Measurements from ENCODE around the gene DHRS7C.

DHRS7C gene

DNA sequence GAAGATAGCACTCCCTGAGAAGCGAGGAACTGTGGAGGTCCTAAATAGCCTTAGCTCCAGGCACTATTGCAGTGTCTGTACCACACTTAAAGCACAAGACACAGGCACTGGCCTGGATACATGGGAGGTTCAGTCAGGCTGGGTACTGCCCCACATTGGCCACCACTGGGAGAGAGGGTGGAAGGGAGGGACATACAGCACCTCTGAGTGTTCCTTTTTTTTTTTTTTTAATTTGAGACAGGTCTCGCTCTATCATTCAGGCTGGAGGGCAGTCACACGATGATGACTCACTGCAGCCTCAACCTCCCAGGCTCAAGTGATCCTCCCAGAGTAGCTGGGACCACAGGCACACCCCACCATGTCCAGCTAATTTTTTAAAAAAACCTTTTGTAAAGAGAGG, 29.1 kb upstream of the DHRS7C start:
- H3K9ac ChIP-seq (ENCODE audit: low read length) = no peak overlapping the region
- H3K4me1 ChIP-seq (ENCODE audit: control insufficient read depth, insufficient read depth, low read length) = no peaks in the 10 kb centered on the region
- H3K36me3 ChIP-seq (ENCODE audit: control insufficient read depth, insufficient read depth, low read length) = no peaks in the 10 kb centered on the region
- H3K27me3 ChIP-seq (ENCODE audit: control insufficient read depth, insufficient read depth, low read length) = no peaks in the 10 kb centered on the region
- no peak overlapping the region for H3K4me3 ChIP-seq (ENCODE audit: low read length)
- no peaks in the 10 kb centered on the region for H3K9me3 ChIP-seq (ENCODE audit: control insufficient read depth, low read length)

DNA sequence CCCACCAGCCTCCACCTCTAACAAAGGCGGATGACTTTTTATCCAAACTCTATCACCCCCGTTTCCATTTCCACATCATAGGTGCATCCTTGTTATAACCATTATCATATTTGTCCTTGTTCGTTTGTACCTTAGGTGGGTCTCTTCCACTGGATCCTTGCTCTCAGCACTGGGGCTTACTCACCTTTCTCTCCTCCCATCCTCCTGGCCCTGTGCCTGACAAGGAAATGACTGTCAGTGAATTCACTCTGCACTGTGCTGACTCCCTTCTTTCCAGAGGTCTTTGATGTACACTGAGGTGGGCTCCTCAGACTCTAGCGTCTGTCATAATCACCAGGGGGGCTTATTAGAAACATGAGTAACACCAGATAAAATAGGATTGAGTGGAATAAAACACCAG, 27.4 kb upstream of the DHRS7C start:
- Histone ChIP-seq H3K4me1 (ENCODE audit: control insufficient read depth, insufficient read depth, low read length) (no peaks in the 10 kb centered on the region), H3K9ac (ENCODE audit: low read length) (no peak overlapping the region), H3K36me3 (ENCODE audit: control insufficient read depth, insufficient read depth, low read length) (no peaks in the 10 kb centered on the region), H3K27me3 (ENCODE audit: control insufficient read depth, insufficient read depth, low read length) (no peaks in the 10 kb centered on the region), H3K9me3 (ENCODE audit: control insufficient read depth, low read length) (no peaks in the 10 kb centered on the region), H3K4me3 (ENCODE audit: low read length) (no peak overlapping the region)

DNA sequence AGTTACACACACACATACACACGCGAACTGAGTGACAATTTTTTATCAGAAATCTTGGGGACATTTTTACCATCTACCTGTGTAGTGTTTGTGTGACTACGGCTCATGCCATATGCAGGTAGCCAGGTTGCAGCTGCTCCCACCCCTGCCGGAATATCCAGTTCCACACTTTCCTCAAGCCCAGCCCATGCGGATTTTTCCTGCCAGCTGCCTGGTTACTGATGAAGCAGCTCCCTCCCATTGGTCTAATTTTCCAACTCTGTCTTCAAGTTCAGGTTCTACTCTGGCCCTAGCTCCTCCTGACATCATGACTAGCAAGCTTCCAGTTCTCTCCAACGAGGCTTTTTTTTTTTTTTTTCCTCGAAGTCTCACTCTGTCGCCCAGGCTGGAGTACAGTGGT, 25.7 kb upstream of the DHRS7C start:
- H3K36me3 ChIP-seq (ENCODE audit: control insufficient read depth, insufficient read depth, low read length) = no peaks in the 10 kb centered on the region
- H3K4me3 ChIP-seq (ENCODE audit: low read length) = no peak overlapping the region
- H3K9ac ChIP-seq (ENCODE audit: low read length) = no peak overlapping the region
- no peaks in the 10 kb centered on the region for H3K9me3 ChIP-seq (ENCODE audit: control insufficient read depth, low read length)
- H3K27me3 ChIP-seq (ENCODE audit: control insufficient read depth, insufficient read depth, low read length) = no peaks in the 10 kb centered on the region
- H3K4me1 ChIP-seq (ENCODE audit: control insufficient read depth, insufficient read depth, low read length) = no peaks in the 10 kb centered on the region

DNA sequence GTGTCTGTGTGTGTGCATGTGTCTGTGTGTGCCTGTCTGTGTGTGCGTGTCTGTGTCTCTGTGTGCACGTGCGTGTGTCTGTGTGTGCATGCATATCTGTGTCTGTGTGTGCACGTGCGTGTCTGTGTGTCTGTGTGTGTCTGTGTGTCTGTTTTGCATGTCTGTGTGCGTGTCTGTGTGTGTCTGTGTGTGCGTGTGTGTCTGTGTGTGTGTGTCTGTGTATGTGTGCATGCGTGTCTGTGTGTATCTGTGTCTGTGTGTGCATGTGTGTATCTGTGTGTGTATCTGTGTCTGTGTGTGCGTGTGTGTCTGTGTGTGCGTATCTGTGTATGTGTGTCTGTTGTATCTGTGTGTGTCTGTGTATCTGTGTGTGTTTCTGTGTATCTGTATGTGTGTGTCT, 25.1 kb upstream of the DHRS7C start:
- no peaks in the 10 kb centered on the region for H3K36me3 ChIP-seq (ENCODE audit: control insufficient read depth, insufficient read depth, low read length)
- H3K9ac ChIP-seq (ENCODE audit: low read length) = no peak overlapping the region
- H3K9me3 ChIP-seq (ENCODE audit: control insufficient read depth, low read length) = no peaks in the 10 kb centered on the region
- no peaks in the 10 kb centered on the region for H3K27me3 ChIP-seq (ENCODE audit: control insufficient read depth, insufficient read depth, low read length)
- no peak overlapping the region for H3K4me3 ChIP-seq (ENCODE audit: low read length)
- no peaks in the 10 kb centered on the region for H3K4me1 ChIP-seq (ENCODE audit: control insufficient read depth, insufficient read depth, low read length)

DNA sequence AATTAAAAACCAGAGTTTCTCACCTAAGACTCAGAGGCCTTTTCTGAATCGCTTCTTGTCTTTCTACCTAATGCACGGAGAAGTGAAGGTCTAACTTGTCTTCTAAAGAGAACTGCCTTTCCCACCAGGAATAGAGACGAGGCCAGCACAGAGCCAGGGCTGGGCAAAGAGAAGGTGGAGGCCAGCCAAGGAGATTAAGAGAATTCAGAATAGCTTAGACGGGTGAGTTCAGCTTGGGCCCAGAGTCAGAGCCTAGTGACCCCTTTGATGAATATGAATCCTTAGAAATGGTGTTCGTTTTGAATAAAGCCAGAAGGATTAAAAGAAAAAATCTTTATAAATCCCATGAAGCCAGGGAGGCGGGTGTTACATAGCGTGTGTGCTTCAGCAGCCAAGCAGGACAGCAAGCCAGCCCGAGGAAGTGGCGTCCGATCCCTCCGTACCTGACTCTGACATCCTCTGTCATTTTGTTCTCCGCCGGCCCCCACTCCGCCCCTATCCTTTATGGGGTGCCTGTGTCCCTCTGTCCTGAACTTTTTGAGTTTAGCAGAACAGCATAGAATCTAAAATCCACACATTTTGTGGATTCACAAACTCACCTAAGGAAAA, 23.0 kb upstream of the DHRS7C start:
- no peak overlapping the region for H3K9ac ChIP-seq (ENCODE audit: low read length)
- no peak overlapping the region for H3K4me3 ChIP-seq (ENCODE audit: low read length)
- no peaks in the 10 kb centered on the region for H3K27me3 ChIP-seq (ENCODE audit: control insufficient read depth, insufficient read depth, low read length)
- no peaks in the 10 kb centered on the region for H3K4me1 ChIP-seq (ENCODE audit: control insufficient read depth, insufficient read depth, low read length)
- H3K9me3 ChIP-seq (ENCODE audit: control insufficient read depth, low read length) = no peaks in the 10 kb centered on the region
- no peaks in the 10 kb centered on the region for H3K36me3 ChIP-seq (ENCODE audit: control insufficient read depth, insufficient read depth, low read length)

DNA sequence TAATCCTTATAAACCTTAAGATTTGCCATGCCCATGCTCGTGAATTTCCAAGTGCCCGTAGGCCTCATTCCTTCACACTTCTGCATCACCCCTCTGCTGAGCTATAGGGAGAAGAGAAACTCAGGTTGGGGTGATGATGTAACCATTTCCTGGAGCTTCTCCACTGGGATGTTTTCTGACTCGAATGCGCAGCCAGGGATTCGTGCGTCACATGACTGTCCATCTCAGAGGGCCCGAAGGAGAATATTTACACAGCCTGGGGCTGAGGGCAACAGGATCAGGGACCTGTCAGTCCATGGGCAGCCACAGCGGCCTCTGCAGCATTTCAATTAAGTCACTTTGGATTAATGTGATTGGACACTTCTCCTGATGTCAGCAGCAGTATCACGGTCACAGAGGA, 21.8 kb upstream of the DHRS7C start:
- no peak overlapping the region for H3K9ac ChIP-seq (ENCODE audit: low read length)
- H3K27me3 ChIP-seq (ENCODE audit: control insufficient read depth, insufficient read depth, low read length) = no peaks in the 10 kb centered on the region
- no peaks in the 10 kb centered on the region for H3K36me3 ChIP-seq (ENCODE audit: control insufficient read depth, insufficient read depth, low read length)
- H3K4me3 ChIP-seq (ENCODE audit: low read length) = no peak overlapping the region
- H3K9me3 ChIP-seq (ENCODE audit: control insufficient read depth, low read length) = no peaks in the 10 kb centered on the region
- H3K4me1 ChIP-seq (ENCODE audit: control insufficient read depth, insufficient read depth, low read length) = no peaks in the 10 kb centered on the region

DNA sequence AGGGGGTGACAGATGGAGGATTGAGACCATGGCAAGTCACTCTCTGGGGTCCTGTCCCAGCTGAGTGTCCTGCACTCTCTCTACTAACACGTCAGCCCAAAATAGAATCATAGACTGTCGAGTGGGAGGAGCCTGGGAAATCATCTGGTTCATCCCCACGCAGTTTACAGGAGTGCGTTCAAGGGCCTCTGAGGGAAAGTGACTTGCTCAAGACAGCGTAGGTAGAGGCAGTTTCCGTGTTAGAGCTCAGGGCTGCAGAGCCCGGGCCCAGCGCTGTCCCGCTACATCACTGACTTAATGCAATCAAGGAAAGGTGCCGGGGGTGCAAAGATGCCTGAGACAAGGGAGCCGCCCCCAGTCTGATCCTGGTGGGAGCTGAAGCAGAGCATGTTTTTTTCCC, 20.1 kb upstream of the DHRS7C start:
- no peaks in the 10 kb centered on the region for H3K27me3 ChIP-seq (ENCODE audit: control insufficient read depth, insufficient read depth, low read length)
- H3K9ac ChIP-seq (ENCODE audit: low read length) = no peak overlapping the region
- no peaks in the 10 kb centered on the region for H3K9me3 ChIP-seq (ENCODE audit: control insufficient read depth, low read length)
- H3K4me3 ChIP-seq (ENCODE audit: low read length) = no peak overlapping the region
- no peaks in the 10 kb centered on the region for H3K4me1 ChIP-seq (ENCODE audit: control insufficient read depth, insufficient read depth, low read length)
- H3K36me3 ChIP-seq (ENCODE audit: control insufficient read depth, insufficient read depth, low read length) = no peaks in the 10 kb centered on the region

DNA sequence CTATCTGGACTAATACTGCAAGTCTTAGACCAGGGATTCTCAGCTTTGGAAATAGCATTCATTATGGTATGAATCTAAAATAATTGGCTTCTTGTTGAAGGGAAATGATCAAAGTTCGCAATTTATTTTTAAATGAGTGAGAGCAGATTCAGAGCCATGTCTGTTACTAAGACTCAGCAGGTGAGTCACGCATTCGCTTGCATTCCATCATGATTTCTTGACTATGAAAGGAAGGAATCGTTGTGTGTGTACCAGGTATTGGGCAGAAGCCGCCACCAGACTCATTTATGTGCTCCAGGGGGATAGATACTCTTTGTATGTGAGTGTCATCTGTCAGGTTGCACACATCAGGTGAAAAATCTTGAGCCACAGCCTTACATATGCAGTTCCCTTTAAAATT, 19.7 kb upstream of the DHRS7C start:
- Histone ChIP-seq H3K9me3 (ENCODE audit: control insufficient read depth, low read length) (no peaks in the 10 kb centered on the region), H3K4me3 (ENCODE audit: low read length) (no peak overlapping the region), H3K36me3 (ENCODE audit: control insufficient read depth, insufficient read depth, low read length) (no peaks in the 10 kb centered on the region), H3K27me3 (ENCODE audit: control insufficient read depth, insufficient read depth, low read length) (no peaks in the 10 kb centered on the region), H3K4me1 (ENCODE audit: control insufficient read depth, insufficient read depth, low read length) (no peaks in the 10 kb centered on the region), H3K9ac (ENCODE audit: low read length) (no peak overlapping the region)

DNA sequence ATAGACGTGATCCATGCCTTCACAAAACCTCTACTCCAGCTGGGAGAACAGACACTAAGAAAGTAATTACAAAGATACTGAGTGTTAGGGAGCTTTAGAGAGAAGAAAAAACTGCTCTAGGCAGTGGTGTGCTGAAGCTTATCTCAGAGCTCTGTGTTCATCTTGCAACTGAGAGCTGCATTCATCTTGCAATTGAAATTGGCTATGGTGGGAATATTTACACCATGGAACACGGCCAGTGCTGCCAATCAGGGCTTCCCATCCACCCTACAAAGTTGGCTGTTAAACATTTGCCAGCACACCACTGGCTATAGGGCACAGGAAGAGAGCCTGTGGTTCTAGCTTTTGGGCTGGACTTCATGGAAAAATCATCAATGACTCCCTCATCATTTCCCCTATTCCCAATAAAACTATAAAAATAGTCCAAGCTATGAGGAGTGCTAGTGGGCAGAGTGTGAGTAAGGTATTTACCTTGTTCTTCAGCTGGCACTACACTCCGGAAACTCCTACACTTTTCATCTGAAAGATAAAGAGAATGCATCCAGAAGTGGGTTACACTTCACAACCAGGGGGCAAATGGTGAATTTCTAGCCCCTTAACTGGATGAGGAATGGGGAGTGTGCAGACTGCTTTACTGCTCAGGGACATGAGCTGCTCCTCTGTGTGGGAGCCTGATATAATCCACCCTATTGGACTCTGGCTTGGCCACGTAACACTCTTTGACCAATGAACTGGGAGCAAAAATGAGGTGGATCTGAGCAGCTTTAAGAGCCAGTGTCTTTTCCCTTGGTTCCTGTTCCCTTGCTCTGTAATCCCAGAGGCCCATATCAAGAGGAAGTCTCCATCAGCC, 18.9 kb upstream of the DHRS7C start:
- H3K36me3 ChIP-seq (ENCODE audit: control insufficient read depth, insufficient read depth, low read length) = no peaks in the 10 kb centered on the region
- no peaks in the 10 kb centered on the region for H3K27me3 ChIP-seq (ENCODE audit: control insufficient read depth, insufficient read depth, low read length)
- no peak overlapping the region for H3K9ac ChIP-seq (ENCODE audit: low read length)
- no peaks in the 10 kb centered on the region for H3K9me3 ChIP-seq (ENCODE audit: control insufficient read depth, low read length)
- no peaks in the 10 kb centered on the region for H3K4me1 ChIP-seq (ENCODE audit: control insufficient read depth, insufficient read depth, low read length)
- no peak overlapping the region for H3K4me3 ChIP-seq (ENCODE audit: low read length)

DNA sequence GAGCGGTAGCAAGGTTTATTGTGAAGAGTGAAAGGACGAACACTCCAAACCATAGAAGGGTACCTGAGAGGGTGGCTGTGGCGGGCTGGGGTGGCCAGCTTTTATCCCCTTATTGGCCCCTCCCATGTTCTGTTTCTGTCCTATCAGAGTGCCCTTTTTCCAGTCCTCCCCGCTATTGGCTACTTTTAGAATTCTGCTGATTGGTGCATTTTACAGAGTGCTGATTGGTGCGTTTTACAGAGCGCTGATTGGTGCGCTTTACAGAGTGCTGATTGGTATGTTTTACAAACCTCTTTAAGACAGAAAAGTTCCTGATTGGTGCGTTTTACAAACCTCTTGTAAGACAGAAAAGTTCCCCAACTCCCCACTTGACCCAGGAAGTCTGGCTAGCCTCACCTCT, 18.0 kb upstream of the DHRS7C start:
- Histone ChIP-seq H3K4me3 (ENCODE audit: low read length) (no peak overlapping the region), H3K9me3 (ENCODE audit: control insufficient read depth, low read length) (no peaks in the 10 kb centered on the region), H3K27me3 (ENCODE audit: control insufficient read depth, insufficient read depth, low read length) (no peaks in the 10 kb centered on the region), H3K36me3 (ENCODE audit: control insufficient read depth, insufficient read depth, low read length) (no peaks in the 10 kb centered on the region), H3K4me1 (ENCODE audit: control insufficient read depth, insufficient read depth, low read length) (no peaks in the 10 kb centered on the region), H3K9ac (ENCODE audit: low read length) (no peak overlapping the region)

DNA sequence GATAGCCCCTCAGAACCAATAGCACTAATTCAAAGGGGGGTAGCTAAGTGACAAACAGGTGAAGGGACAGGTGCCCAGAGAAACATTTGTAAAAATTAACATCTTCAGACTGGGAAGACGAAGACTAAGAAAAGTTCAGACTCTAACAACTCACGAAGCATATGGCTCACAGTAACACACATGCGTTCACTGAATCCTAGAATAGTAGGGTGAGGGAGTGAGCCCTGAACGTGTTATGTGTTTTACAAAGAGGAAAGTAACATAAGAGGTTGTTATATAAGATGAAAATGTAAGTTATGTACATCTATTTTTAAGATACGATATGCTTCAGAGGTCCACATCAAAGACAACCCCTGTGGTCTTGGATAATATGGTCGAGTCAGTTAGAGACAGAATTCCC, 15.3 kb upstream of the DHRS7C start:
- Histone ChIP-seq H3K4me3 (ENCODE audit: low read length) (no peak overlapping the region), H3K36me3 (ENCODE audit: control insufficient read depth, insufficient read depth, low read length) (no peaks in the 10 kb centered on the region), H3K9me3 (ENCODE audit: control insufficient read depth, low read length) (no peaks in the 10 kb centered on the region), H3K4me1 (ENCODE audit: control insufficient read depth, insufficient read depth, low read length) (no peaks in the 10 kb centered on the region), H3K27me3 (ENCODE audit: control insufficient read depth, insufficient read depth, low read length) (no peaks in the 10 kb centered on the region), H3K9ac (ENCODE audit: low read length) (no peak overlapping the region)

DNA sequence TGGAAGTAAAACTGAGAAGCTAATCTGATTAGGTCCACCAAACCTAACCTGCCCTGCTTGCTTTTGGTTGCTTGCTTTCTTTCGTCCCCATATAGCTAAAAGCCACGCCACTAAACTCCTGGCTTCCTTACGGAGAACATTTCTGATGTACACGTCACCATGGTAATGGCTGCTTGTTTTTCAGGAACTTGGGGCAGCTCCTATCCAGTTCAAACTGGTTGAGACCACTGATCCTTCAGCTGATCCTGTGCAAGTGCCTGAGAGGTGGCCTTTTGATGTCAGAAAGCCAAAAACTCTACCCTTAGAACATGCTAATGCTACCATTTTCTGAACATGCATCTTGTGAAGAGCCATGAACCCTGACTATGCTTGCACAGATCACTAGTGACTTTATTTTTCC, 14.4 kb upstream of the DHRS7C start:
- Histone ChIP-seq H3K9ac (ENCODE audit: low read length) (no peak overlapping the region), H3K4me3 (ENCODE audit: low read length) (no peak overlapping the region), H3K9me3 (ENCODE audit: control insufficient read depth, low read length) (no peaks in the 10 kb centered on the region), H3K27me3 (ENCODE audit: control insufficient read depth, insufficient read depth, low read length) (no peaks in the 10 kb centered on the region), H3K4me1 (ENCODE audit: control insufficient read depth, insufficient read depth, low read length) (no peaks in the 10 kb centered on the region), H3K36me3 (ENCODE audit: control insufficient read depth, insufficient read depth, low read length) (no peaks in the 10 kb centered on the region)
